ENCODE results near the gene KATNAL1.

DNA sequence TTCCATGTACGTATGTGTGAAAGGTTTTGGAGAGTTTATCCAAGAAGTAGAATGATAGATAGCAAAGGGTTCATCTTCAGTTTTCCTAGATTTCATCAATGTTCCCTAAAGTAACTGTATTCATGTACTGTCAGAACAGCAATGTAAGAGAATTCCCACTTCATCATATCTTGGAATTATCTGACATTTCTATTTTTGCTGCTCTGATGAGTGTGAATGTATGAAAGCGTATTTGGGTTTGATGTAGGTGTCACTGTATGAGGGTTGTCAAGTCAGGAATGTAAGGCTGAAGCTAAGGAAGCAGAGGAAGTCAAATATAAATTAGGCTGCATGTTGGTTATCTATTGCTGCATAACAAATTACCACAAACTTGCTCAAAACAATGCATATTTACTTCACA, 7.2 kb upstream of the KATNAL1 start:
- TF ChIP-seq, protein P1, sequence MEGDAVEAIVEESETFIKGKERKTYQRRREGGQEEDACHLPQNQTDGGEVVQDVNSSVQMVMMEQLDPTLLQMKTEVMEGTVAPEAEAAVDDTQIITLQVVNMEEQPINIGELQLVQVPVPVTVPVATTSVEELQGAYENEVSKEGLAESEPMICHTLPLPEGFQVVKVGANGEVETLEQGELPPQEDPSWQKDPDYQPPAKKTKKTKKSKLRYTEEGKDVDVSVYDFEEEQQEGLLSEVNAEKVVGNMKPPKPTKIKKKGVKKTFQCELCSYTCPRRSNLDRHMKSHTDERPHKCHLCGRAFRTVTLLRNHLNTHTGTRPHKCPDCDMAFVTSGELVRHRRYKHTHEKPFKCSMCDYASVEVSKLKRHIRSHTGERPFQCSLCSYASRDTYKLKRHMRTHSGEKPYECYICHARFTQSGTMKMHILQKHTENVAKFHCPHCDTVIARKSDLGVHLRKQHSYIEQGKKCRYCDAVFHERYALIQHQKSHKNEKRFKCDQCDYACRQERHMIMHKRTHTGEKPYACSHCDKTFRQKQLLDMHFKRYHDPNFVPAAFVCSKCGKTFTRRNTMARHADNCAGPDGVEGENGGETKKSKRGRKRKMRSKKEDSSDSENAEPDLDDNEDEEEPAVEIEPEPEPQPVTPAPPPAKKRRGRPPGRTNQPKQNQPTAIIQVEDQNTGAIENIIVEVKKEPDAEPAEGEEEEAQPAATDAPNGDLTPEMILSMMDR (optimal IDR thresholded peaks at IDR 0.05 in 1 of 3, IDR thresholded peaks at IDR 0.05 in 1 of 3, conservative IDR thresholded peaks at IDR 0.05 in 1 of 3; ENCODE audit: extremely low read depth in 1 of 3, insufficient read depth in 2 of 3, low read length in 3 of 3), result no peak
- no peak for TF ChIP-seq EZH2 (IDR thresholded peaks at IDR 0.05; ENCODE audit: low read length)
